Anterior cingulate cortex (tissue), 58 donors: Measurements from ENCODE around the gene PIK3R1.

Source experiments
- DNase-seq, 58 donors: peaks; one replicate each; lab custom pipeline; 2025; lab: John Stamatoyannopoulos, UW

Gene PIK3R1

DNA sequence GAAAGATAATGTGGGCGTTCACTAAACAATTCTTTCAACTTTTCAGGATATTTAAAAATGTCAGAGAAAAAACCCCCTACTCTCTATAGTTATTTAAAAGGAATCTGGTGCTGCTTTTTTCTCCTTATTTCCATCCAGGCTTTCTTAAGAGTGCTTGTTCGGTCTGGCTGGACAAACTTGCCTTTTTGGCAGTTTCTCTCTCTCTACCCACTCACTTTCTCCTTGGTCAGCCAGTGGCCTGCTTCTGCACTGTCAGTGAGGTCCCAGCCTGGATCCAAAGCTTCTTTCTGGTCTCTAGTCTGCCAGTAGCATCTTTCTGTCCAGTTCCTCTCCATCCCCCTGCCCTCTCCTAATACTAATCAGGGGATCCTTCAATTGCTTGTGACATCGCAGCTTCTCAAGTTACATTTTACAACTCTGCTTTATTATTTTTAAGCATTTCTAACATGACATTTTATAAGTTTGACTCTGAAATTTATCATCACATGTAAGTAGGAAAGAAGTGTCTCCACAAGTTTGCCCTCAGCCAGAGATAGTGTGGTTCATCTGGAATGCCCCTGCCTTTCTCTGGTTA, 50.4 kb downstream of the PIK3R1 start:
- no peak for DNase-seq

DNA sequence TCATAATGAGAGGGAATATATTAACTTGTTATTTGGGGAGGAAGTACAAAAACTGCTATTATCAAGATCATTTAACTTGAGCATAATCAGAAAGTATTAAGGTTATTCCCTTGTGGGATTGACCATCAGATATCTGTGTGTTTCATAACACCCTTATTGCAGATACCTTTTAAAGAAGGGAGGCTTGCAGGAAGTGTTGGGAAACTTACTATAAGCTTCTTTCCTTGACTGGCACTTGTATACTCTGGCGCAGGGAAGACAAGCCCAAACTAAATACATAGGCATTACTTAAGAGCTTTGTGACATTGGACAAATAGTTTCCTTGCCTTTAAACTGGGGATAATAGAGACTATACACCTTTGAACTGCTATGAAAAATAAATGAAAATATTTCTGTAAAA, 50.9 kb downstream of the PIK3R1 start:
- DNase-seq = no peak

DNA sequence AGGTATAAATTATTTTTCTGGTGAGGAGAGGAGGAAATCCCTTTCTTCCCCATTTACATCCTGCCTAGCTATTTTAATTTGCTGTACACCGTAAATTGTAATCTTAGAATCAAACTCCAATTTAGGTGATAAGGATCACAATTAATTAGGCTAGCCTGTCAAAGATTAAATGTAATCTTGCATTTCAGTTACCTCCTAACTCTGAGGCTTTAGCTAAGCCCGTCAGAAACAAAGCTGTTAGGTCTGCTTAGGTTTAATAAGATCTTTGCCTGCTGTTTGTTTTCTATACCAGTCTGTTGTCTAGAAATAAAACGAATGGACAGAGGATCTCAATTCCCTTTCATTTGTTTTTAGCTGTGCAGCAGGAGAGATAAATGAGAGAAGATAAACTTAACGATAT, 51.5 kb downstream of the PIK3R1 start:
- no peak for DNase-seq

DNA sequence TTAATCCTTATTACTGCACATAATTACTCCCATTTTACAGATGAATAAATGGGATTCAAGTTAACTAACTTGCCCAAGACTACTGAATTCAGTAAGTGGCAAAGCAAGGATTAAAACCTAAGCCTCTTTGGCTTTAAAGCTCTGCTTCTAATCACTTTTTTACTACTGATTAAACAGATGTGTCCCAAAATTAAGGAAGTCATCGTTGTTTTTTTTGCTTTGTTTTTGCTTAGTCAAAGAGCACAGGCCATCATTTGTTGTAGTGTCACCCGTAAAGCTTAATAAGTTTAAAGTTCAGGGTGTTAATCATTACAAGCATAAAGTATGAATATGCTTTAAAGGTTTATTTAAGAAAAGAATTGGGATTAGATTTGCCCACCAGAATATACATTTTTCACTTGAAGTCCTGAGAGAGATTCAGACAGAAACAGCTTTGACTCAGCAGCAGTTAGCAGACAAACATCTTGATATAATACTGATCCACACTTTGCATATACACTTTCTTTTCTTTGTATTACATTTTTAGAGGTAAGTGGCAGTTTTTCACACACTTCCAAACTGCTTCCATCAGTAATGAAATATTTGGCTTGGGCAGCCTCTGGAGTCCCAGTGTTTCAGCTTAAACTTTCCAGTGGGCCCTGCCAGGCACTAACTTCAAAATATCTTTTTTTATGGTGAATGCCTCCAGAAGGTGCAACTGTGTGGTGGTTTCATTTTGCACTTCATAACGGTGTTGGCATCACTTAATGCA, 52.7 kb downstream of the PIK3R1 start:
- DNase-seq = no peak

DNA sequence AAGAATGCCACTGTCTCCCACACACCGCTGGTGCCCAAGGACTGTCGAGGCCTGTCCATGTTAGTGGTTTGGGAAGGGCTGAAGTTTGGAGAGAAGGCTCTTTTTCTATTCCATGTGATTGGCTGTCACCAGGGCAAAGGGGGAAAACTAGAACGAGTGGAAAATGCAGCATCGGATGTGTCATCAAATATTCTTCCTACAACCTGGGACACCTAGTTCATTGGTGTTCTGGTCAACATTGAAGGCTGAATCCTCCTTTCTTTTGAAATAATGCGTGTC, 53.2 kb downstream of the PIK3R1 start:
- no peak for DNase-seq

DNA sequence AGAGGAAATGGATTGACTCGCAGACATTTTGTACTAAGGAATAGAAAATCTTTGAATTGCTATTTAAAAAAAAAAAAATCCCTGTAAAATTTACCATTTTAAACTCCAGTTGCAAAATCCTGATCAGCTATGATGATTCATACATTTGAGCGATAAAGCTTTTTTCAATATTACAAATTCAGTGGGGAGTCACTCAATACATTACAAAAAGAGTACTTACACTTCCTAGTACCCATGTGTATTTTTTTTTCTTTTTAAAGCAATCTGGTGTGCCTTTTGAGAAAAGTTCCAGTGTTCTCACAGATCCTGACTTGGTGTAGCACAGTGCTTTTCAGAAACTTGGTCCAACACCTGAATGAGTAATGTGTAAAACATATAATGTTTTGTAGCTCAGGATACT, 54.3 kb downstream of the PIK3R1 start:
- DNase-seq = no peak

DNA sequence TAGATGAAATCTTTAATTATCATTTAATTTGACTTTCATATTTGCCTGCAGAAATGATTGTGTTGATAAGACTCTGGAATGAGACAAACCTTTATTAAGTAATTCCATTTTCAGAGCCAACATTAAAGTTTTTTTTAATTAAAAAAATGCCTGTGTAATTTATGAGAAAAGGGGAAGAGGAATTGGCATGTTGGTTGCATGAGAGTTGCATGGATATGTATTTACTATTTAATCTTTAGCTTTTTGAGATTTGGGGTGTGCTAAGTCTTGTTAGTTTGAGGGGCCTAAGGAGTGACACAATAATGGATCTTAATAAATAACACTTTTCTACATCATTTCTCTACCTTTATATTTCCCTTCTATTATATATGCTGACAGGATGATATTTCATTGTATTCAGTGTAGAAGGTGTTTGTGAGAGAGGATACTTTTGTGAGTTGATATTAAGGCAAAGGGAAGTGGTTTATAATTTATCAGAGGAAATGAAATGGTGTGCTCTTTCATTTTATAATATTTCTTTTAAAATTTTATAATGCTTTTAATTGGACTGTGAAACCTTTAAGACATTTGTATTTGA, 54.9 kb downstream of the PIK3R1 start:
- no peak for DNase-seq

DNA sequence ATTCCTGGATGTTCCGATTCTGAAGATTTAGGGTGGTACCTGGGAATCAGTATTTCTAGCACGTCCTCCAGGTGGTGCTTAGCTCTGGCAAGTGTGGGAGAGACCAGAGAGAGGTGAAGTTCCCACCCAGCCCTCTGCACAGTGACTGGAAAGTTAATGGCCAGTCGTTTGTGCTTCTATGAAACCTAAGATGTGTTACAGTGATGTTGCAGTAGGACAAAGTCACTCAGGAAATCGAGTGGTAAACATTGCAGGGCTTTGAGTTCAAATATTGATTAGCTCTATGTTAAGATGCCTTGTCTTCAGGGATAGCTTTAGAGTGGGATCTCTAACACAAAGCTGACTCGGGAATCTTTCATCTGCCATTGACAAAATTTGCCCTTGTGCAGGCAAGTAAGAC, 55.6 kb downstream of the PIK3R1 start:
- DNase-seq = no peak

DNA sequence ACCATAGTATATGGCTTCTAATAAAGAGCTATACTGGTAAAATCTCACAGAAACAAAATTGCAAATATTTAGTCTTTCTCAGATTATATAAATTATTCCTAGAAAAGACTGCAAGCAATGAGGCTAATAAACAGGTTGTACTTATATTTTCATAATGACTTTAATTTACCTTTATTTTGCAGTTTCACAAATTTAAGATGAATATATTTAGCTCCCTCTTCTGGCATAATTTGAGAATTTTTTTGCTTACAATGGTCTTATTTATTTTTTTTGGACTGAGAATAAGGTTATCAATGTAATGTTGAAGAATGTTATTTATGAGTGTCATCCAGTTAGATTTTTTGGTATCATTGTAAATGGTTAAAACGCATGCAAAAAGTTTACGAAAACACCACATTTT, 56.7 kb downstream of the PIK3R1 start:
- no peak for DNase-seq

DNA sequence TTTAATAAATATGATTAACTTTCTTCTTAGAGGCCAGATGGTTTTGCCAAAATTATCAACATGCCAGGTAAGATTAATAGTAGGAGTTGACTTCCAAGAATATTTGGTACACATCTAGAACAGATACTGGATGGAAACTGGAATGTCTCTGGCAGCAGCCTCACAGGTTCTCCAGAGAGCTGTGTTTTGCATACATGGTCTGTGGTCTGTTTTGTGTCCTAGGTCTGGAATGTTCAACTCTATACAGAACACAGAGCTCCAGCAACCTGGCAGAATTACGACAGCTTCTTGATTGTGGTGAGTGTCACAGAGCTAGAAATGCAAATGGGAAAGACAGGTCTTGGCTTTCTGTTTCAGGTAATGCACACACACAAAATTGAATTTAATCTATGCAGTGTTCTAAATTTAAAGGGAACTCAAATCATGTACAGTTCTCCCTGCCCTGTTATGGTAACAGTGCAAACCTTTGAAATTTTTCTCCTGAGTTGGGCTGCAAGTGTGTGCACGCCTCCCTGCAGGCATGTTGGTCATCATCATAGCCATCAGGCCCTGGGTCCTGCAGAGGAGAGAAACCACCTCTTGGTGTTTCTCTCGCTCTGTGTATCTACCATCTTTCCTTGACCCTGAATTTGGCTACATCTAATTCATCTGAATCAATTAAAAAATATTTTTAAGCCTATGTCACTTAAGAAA, 58.3 kb downstream of the PIK3R1 start:
- no peak for DNase-seq

DNA sequence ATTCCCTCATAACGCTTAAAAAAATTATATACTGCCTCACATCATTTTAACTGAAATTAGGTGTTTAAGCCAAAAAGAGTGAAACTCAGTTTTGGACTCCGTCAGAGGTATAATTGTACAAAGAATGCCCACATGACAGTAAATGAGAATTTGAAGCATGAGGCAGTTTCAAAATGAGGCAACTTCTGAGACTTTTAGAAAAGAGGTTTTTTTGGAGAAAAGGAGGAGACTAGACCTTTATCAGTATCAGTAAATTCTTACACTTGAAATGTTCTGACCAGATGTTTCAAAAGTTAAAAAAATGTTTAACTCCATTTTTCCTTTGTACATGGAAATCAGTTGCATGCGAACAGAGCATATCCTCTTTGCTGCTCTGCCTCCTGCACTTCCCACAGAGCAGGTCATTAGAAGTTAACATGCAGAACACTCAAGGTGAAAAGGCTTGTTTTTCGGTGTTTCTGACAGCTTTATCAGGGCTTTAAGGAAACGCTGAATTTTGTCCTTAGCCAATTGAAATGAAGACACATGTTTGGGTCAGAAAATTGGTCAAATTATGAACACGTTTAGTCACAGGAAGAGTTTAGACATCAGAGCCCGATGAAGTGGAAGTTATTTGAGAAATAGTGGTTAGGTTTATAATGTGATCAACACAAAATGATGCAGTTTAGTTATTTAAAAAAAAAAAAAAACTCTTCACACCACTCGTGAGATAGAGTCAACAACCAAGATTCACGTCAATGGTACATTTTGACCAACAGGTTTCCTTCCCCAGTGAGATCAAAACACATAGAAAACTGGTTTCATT, 59.5 kb downstream of the PIK3R1 start:
- no peak for DNase-seq

DNA sequence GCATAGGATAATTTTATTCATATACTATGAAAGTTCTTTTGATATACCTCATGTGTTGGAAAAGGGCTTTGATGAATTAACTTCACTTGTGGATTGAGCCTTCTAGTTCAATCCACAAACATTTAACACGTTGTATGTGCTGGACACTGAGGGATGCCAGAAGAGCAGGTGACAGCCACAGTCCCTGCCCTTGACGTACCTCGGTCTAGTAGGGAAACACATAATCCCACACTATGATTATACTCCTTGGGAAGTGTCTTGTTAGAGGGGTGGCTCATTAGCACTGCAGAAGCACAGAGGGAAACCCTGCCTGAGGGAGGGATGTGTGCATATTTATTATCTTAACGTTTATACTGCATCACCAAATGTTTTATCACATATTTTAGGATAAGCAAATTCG, 61.2 kb downstream of the PIK3R1 start:
- no peak for DNase-seq

DNA sequence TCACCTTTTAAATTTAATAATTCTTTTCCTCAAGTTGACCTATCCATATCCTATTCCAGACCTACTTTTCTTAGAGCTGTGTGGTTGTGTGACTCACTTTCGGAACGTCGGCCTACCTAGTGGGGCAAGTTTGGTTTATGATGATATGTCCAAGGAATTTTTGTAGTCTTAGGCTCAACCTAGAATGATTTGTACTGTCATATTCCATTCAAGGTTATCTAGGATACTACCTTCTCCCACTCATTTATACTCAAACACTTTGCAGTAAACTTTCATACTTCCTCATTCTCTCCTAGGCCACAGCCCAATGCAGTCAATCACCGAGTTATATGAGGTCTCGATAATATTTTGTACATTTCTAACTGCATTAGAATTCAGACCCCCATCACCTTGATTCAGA, 61.9 kb downstream of the PIK3R1 start:
- no peak for DNase-seq

DNA sequence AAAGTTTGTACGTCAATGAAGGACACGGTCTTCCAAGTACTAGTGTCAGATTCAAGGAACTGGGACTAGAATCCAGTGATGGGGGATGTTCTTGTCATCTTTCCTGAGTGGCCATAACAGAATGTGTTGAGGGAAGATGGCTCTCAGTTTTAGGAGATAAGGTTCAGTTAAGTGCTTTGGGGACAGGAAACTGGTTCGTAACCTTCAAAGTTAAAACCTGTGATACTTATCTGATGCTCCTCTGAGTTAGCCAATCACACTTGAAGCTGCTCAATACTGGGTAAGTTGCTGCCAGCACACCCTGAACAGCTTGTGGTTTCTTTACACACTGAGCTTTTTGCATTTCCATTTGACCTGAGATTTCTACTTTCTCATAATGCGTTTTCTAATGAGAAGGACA, 64.4 kb downstream of the PIK3R1 start:
- DNase-seq = no peak

DNA sequence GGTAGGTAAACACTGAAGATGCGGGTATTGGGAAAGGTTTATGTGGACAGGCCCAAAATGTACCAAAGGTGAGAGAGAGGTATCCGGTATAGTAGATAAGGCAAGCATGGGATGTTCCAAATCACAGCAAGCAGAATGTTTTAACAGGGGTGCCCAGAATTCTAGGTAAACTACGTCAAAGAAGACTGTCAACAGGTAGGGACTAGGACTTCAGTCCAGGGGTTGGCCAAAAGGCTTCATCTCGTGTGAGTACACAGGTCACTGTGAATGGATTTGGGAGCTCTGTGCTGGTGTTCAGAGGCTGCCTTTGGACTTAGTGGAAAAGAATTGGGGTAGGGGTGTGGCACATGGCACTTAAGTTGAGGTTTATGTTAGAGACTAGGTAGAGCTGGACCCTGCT, 66.4 kb downstream of the PIK3R1 start:
- no peak for DNase-seq

DNA sequence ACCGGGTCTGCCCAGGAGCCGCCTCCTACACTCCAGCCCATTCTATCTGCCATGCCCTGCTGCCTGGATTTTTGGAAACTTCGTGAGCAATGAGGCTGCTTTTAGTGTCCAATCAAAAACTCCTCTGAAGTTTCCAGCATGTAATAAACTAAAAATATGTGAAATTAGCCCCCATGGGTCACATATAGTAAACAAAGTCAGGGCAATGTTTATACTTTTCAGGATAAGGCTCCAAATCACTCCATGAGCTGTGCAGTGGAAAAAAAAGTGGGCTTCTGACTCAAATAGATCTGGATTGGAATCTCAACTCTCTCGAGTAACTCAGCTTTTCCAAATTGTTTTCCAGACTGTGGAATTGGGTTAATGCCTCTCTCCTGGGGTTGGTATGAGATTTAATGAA, 68.2 kb downstream of the PIK3R1 start:
- no peak for DNase-seq

DNA sequence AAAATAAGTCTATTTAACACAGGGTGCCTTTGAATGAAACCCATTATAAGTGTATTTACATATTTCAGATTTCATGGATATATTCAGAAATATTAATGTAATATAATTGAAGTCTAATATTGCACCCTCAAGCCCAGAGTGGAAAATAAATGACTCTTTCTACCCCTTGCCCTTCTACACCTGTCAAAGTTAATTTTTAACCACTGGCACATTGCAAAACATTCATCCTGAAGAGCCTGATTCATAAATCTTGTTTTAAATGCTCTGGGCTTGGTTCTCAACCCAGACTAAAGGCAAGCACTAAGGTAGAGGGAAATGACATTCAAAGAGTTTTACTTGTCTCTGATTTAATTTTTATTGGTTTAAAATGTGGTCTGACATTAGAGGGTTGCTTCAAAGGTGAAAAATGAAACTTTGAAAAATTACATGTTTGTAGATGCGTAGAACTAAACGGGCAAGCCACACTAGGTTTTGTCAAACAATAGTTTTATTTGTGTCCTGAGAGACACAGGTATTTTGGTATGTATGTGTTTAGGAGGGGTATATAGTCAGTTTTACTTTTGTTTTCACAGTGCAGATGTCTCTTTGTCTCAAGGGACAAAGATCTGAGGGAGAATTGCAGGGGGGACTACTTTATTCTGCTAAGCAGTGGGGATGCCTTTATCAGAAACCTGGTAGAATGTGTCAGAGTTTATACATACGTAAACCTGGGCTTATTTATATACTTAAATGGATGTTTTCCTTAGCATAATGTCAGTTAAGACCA, 69.7 kb downstream of the PIK3R1 start:
- DNase-seq = no peak

DNA sequence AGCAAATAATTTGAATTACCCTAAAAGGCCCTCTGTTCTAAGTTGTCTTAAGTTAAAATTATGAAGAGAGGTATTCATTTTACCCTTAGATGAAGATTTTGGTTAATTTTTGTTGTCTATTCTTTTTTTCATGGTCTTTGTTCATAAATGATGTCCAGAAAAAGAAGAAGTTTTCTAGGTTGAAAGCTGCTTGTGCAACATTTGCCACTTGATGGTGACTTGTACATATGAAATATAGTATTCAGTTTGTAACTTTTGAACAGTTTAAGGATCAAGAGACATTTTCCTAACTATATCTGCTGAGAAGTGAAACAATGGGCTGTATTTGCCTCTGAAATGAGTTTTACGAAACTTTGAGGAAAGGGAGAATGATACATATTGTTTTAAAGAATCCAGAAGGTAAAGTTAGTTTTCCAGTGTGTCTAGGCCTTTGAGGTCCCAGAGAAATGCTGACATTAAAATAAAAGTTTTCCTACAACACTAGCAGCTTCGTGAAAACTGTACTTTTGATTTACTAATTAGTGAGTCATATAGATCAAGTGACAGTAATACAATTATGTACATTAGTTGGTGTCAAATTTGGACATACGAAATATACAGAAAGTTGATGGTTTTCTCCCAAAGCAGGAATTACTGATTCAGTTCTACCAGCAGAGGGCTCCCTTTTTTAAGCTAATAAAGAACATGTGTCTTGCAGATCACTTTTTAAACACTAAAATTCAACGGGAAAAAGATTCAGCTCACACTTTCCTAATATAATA, 70.5 kb downstream of the PIK3R1 start:
- DNase-seq = peak in 2 of 58 donors; percentile 53 to 77

DNA sequence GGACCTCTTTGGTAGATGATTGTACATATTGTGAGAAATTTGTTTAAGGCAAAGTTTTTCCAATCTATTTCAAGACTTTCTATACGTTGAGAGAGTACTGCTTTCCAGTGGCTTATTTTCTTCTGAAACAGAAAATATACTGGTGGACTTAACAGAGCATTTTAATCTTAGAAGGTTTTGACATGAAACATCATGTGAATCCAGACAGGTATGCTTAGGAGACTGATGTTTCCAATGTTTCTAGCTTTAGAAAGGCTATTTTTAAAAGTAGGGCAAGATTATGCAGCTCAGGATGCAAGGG, 71.0 kb downstream of the PIK3R1 start:
- no peak for DNase-seq

DNA sequence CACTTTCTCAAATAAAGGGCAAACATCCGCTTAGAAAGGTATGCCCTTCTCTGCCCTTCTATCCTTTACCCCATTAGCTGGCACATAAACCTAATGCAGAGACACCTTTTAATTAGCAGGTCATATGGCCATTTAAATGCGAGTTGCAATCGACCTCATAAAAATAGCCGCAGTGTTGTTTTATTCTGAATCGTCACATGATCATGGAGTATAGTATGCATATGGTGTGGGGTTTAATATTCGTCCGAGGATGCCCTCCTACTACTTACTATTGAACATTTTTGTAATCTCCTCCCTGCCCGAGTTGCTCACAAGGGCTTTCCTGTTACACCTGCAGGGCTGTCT, 72.0 kb downstream of the PIK3R1 start:
- DNase-seq = no peak
